Natural killer cell (primary cell): Measurements from ENCODE around the gene ILDR2. TPM values are rescaled to one million over a fixed set of nuclear protein-coding genes. Genes with fewer than 3 reads are reported as not detected.

Source experiments
- ATAC-seq, 3 donors: fragments of 150-1000 bp in 2 of 3; fragments of 200-7000 bp in 1 of 3; cut with Tn5 transposase; 1 replicate in 1 of 3; 2 replicates in 2 of 3; pipeline ENCODE4 v1.10.0; 2021; ENCODE audit warnings: mild to moderate bottlenecking in 2 of 3, moderate library complexity in 2 of 3
- DNase-seq, 2 donors: peaks; one replicate each; pipeline versions ENCODE4 v3.0.0 to v3.0.0-alpha.2; 2013 to 2021; ENCODE audit warnings: mixed read lengths in 1 of 2
- H3K27ac ChIP-seq: one replicate; pipeline ENCODE4 v1.5.1; 2013; ENCODE audit warnings: mild to moderate bottlenecking, low read length
- H3K27me3 ChIP-seq: one replicate; pipeline ENCODE4 v1.6.1; 2013; ENCODE audit warnings: low read length; ENCODE audit not compliant: control insufficient read depth, insufficient read depth
- H3K36me3 ChIP-seq: one replicate; pipeline ENCODE4 v1.6.1; 2013; ENCODE audit warnings: low read length; ENCODE audit not compliant: control insufficient read depth, insufficient read depth
- H3K4me1 ChIP-seq: one replicate; pipeline ENCODE4 v1.6.1; 2013; ENCODE audit warnings: low read length; ENCODE audit not compliant: control insufficient read depth, insufficient read depth
- H3K4me3 ChIP-seq: one replicate; pipeline ENCODE4 v1.5.1; 2013; ENCODE audit warnings: low read length
- H3K9me3 ChIP-seq: one replicate; pipeline ENCODE4 v1.6.1; 2013; ENCODE audit warnings: low read length; ENCODE audit not compliant: control insufficient read depth, insufficient read depth
- H3K27ac Mint-ChIP-seq, 2 donors: one replicate each; pipeline ENCODE4 v1.8.0; 2022; ENCODE audit warnings: mild to moderate bottlenecking in 2 of 2, mixed read lengths in 2 of 2, moderate library complexity in 1 of 2
- H3K27me3 Mint-ChIP-seq, 2 donors: one replicate each; pipeline ENCODE4 v1.8.0; 2022; ENCODE audit warnings: low read depth in 2 of 2, mixed read lengths in 2 of 2
- H3K36me3 Mint-ChIP-seq: one replicate; pipeline ENCODE4 v1.8.0; 2022; ENCODE audit warnings: mixed read lengths
- H3K4me1 Mint-ChIP-seq, 2 donors: one replicate each; pipeline ENCODE4 v1.8.0; 2022; ENCODE audit warnings: mixed read lengths in 2 of 2
- H3K4me3 Mint-ChIP-seq: one replicate; pipeline ENCODE4 v1.8.0; 2022; ENCODE audit warnings: mild to moderate bottlenecking, moderate library complexity, mixed read lengths
- H3K9me3 Mint-ChIP-seq, 2 donors: one replicate each; pipeline ENCODE4 v1.8.0; 2022; ENCODE audit warnings: mixed read lengths in 2 of 2
- WGBS: methylation state at CpG from one replicate; pipeline ENCODE4 v1.1.7; 2013; ENCODE audit warnings: missing lambda C conversion rate; ENCODE audit not compliant: insufficient coverage; 5-methylcytosine and 5-hydroxymethylcytosine counted together
- intact Hi-C: fragments of 100-400 bp; cut with micrococcal nuclease; formaldehyde crosslinking; loops from one replicate; pipeline ENCODE4 v1.14.2; 2022
- total RNA-seq, 4 donors: library from RNA; stranded (reverse); fragments of 120-200 nt in 1 of 4; gene quantifications; one replicate each; pipeline versions ENCODE4 v1.2.3 to v1.2.4, GENCODE V29; 2013 to 2022
- TF ChIP-seq, protein P1 (sequence below): fragments of 200-600 bp; IDR thresholded peaks from one replicate; pipeline ENCODE4 v1.8.0; 2022; ENCODE audit warnings: antibody characterized with exemption

Gene ILDR2
- total RNA-seq, 3 donors from 2014 or later (not counting 1 experiment from before 2014, with no cell fraction given) = 2.4 to 4.3 (median 2.8) TPM

DNA sequence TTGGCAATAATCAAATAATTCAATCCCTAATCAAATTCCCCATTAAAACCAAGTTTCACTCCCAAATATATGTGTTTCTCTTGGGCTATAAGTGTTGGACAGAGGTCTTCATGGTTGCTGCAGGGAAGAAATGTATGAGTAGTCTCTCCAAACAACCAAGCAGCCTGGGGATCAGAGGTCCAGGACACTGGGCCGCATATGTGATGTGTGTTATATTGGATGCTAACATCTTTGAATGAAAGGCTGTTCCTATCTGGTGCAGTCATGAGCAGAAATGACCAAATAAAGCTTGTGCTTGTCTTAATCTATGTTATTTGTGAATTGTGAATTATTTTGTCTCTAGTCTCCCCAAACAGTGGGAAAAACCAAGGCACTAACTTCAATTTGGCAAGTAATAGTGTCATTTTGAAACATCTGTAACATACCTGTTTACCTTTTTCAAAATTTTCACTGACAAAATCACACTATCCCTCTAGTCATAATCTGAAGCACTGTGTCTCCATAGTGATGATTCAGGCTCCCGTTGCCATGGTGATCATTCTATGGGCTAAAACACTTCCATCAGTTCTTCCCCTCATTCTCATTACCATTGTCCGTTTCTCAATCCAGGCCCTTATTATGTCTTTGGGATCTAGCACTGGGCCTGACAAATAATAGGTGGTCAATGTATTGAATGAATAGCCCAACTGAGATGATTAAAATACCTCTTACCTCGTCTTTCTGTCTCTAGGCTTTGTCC, 86.8 kb downstream of the ILDR2 start:
- DNase-seq (no peak), ATAC-seq (no peak)
- intact Hi-C loops = no loop called here
- no peak overlapping the region for H3K27ac Mint-ChIP-seq
- no peak overlapping the region for H3K4me3 Mint-ChIP-seq
- H3K4me3 ChIP-seq = no peak overlapping the region
- no peaks in the 10 kb centered on the region for H3K9me3 ChIP-seq
- 85% methylated on average over 3 of the region's 4 CpGs for WGBS
- H3K4me1 Mint-ChIP-seq = peaks cover 20 to 24% of the 10 kb centered on the region in 2 donors
- H3K27me3 Mint-ChIP-seq = peaks cover 14 to 21% of the 10 kb centered on the region in 2 donors
- TF ChIP-seq, protein P1, sequence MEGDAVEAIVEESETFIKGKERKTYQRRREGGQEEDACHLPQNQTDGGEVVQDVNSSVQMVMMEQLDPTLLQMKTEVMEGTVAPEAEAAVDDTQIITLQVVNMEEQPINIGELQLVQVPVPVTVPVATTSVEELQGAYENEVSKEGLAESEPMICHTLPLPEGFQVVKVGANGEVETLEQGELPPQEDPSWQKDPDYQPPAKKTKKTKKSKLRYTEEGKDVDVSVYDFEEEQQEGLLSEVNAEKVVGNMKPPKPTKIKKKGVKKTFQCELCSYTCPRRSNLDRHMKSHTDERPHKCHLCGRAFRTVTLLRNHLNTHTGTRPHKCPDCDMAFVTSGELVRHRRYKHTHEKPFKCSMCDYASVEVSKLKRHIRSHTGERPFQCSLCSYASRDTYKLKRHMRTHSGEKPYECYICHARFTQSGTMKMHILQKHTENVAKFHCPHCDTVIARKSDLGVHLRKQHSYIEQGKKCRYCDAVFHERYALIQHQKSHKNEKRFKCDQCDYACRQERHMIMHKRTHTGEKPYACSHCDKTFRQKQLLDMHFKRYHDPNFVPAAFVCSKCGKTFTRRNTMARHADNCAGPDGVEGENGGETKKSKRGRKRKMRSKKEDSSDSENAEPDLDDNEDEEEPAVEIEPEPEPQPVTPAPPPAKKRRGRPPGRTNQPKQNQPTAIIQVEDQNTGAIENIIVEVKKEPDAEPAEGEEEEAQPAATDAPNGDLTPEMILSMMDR = no peak
- H3K36me3 Mint-ChIP-seq = no peaks in the 10 kb centered on the region
- peaks cover 16% of the 10 kb centered on the region for H3K4me1 ChIP-seq
- no peak overlapping the region for H3K27ac ChIP-seq
- H3K9me3 Mint-ChIP-seq = no peaks in the 10 kb centered on the region
- no peaks in the 10 kb centered on the region for H3K36me3 ChIP-seq
- peaks cover 7% of the 10 kb centered on the region for H3K27me3 ChIP-seq

- Mint-ChIP-seq H3K27ac (no peak overlapping the region), H3K4me3 (peak overlapping the region; percentile 43), H3K27me3 (peaks cover 8 to 15% of the 10 kb centered on the region in 2 donors), H3K36me3 (no peaks in the 10 kb centered on the region), H3K9me3 (no peaks in the 10 kb centered on the region), H3K4me1 (peaks cover 22 to 26% of the 10 kb centered on the region in 2 donors)
- Histone ChIP-seq H3K36me3 (no peaks in the 10 kb centered on the region), H3K27me3 (peaks cover 7% of the 10 kb centered on the region), H3K27ac (no peak overlapping the region), H3K4me3 (no peak overlapping the region), H3K4me1 (peaks cover 16% of the 10 kb centered on the region), H3K9me3 (no peaks in the 10 kb centered on the region)
- peak; percentile 52 to 73 (median 72) for ATAC-seq
- intact Hi-C loops = no loop called here
- 68% methylated on average over 2 of the region's 3 CpGs for WGBS
- no peak for DNase-seq
- TF ChIP-seq, protein P1 = no peak
These were observed 90.4 kb downstream of the ILDR2 start for GRCh38 chr1:166884971-166885370.

DNA sequence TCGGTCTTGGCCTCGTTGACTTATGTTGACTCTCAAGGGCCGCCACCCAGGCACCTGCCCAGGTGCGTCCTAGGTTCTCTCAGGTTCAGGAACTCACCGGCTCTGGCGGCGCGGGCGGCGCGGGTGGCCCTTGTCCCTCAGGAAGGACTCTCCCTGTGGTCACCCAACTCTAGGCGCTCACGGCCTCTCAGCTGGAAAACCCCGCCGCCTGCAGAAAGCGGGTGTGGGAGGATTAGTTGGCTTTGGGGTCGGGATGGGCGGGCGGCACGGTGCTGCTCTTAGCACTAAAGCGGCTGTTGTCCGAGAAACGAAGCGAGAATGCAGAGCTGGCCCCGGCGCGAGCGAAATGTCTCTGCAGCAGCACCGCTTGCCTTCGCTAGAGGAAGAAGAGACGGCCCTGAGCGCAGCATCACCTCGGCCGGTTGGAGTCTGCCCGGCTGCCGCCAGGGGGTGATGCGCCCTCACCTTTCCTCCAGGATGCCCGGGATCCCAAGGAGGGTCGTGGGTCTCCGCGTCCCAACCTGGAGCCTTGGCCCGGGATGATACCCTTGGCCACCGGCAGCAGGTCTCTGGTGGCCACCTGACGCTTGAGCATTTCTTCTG, 91.2 kb downstream of the ILDR2 start:
- H3K27me3 Mint-ChIP-seq = peaks cover 8 to 15% of the 10 kb centered on the region in 2 donors
- Histone ChIP-seq H3K27me3 (peaks cover 7% of the 10 kb centered on the region), H3K4me3 (no peak overlapping the region), H3K4me1 (peaks cover 16% of the 10 kb centered on the region), H3K27ac (no peak overlapping the region), H3K9me3 (no peaks in the 10 kb centered on the region), H3K36me3 (no peaks in the 10 kb centered on the region)
- H3K4me3 Mint-ChIP-seq = peak overlapping the region; percentile 40
- TF ChIP-seq, protein P1 = peak; percentile 63
- ATAC-seq = peak; percentile 50 to 83 (median 80)
- peak; percentile 37 to 58 for DNase-seq
- 22% methylated on average over 44 of the region's 44 CpGs for WGBS
- intact Hi-C loops = no loop called here
- no peak overlapping the region for H3K27ac Mint-ChIP-seq
- H3K9me3 Mint-ChIP-seq = no peaks in the 10 kb centered on the region
- H3K4me1 Mint-ChIP-seq = peaks cover 22 to 26% of the 10 kb centered on the region in 2 donors
- no peaks in the 10 kb centered on the region for H3K36me3 Mint-ChIP-seq
